ENCODE measurements around the gene SDR39U1.

Gene SDR39U1

DNA sequence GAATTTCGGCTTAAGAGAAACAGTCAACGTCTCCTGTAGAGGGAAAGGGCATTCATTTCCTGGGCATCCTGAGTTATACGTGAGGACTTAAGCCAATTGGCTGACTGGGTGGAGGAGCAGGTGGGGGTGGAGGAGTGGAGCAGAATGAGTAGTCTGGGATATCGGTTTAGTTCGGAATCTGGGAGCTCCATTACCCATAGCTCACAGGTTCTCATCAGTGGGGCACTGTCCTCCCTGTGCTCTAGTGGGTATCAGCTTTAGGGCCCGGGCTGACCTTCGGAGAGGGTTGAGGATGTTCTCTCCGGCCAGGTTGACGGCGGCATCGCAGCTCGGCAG lies 704 bp downstream of the SDR39U1 start:
- no peak for DNase-seq (ENCODE audit: low spot score)

- DNase-seq (ENCODE audit: low spot score) = no peak
Measured at GRCh38 chr14:24441485-24441884, 1.1 kb downstream of the SDR39U1 start.

- DNase-seq (ENCODE audit: low spot score) = no peak
Measured at GRCh38 chr14:24440606-24441399, 1.8 kb downstream of the SDR39U1 start.

- no peak for DNase-seq (ENCODE audit: low spot score)
Measured at GRCh38 chr14:24439830-24440605, 2.6 kb downstream of the SDR39U1 start.

- DNase-seq (ENCODE audit: low spot score) = no peak
Measured at GRCh38 chr14:24439257-24439656, 3.3 kb downstream of the SDR39U1 start.

GRCh38 chr14:24438223-24439097 lies 4.1 kb downstream of the SDR39U1 start:
- DNase-seq (ENCODE audit: low spot score) = no peak

GRCh38 chr14:24437736-24438067 lies 4.9 kb downstream of the SDR39U1 start:
- DNase-seq (ENCODE audit: low spot score) = no peak

- no peak for DNase-seq (ENCODE audit: low spot score)
Measured at GRCh38 chr14:24437020-24437735, 5.4 kb downstream of the SDR39U1 start.

GRCh38 chr14:24436355-24437019 lies 6.1 kb downstream of the SDR39U1 start:
- peak; percentile 63 for DNase-seq (ENCODE audit: low spot score)

- no peak for DNase-seq (ENCODE audit: low spot score)
Measured at GRCh38 chr14:24435998-24436354, 6.6 kb downstream of the SDR39U1 start.

- no peak for DNase-seq (ENCODE audit: low spot score)
Measured at GRCh38 chr14:24435192-24435810, 7.3 kb downstream of the SDR39U1 start.

GRCh38 chr14:24434676-24435075 lies 7.9 kb downstream of the SDR39U1 start:
- DNase-seq (ENCODE audit: low spot score) = no peak

DNA sequence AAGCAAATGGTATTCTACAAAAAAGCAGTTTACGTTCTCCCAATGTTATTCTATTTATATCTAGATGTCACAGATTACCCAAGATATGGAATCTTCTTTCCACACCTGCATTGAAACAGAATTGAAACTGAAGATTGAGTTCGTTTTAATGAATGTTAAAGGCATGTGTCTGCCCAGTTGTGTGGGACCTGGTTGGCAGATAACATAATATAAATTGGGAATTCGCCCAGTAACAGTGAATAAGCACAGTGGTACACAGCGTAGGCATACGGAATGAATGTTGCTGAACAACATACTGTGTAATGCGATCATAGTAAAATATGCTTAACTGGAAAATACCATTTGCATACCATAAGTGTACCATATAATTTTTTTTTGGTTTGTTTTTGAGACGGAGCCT lies 8.5 kb downstream of the SDR39U1 start:
- no peak for DNase-seq (ENCODE audit: low spot score)

DNA sequence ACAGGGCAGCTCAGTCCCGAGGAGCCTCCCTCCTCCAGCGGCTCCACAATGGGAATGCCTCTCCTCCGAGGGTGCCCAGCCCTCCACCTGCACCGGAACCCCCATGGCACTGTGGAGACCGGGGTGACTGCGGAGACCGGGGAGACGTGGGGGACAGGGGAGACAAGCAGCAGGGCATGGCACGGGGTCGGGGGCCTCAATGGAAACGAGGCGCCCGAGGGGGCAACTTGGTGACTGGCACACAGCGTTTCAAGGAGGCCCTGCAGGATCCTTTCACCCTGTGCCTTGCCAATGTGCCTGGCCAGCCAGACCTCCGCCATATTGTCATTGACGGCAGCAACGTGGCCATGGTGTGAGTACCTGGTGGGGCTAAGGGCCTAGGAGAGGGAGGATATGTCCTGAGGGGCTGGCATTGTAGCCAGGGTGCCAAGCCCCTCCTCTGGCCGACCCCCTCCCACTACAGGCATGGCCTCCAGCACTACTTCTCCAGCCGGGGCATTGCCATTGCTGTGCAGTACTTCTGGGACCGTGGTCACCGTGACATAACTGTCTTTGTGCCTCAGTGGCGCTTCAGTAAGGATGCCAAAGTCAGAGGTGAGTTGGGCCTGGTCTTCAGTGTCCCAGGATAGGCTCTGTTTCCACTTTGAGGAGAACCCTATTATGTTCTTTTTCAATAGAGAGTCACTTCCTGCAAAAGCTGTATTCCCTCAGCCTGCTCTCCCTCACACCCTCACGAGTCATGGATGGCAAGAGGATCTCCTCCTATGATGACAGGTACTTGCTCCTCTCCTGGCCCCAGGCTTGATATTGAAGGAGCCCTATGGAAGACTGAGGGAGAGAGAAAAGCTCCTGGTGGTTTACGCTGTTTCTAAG lies 10.1 kb downstream of the SDR39U1 start:
- DNase-seq (ENCODE audit: low spot score) = no peak

DNA sequence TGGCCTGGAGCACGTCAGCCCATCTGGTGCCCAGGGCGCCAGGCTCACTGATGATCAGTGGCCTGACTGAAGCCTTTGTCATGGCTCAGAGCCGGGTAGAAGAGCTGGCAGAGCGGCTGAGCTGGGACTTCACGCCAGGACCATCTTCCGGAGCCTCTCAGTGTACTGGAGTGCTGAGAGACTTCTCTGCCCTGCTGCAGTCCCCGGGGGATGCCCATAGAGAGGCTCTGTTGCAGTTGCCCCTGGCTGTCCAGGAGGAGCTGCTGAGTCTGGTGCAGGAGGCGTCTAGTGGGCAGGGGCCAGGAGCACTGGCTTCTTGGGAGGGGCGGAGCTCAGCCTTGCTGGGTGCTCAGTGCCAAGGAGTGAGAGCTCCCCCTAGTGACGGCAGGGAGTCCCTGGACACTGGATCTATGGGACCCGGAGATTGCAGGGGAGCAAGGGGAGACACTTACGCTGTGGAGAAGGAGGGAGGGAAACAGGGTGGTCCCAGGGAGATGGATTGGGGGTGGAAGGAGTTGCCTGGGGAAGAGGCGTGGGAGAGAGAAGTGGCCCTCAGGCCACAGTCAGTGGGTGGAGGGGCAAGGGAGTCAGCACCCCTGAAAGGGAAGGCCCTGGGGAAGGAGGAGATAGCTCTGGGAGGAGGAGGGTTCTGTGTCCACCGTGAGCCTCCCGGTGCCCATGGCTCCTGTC lies 10.9 kb downstream of the SDR39U1 start:
- DNase-seq (ENCODE audit: low spot score) = peak; percentile 94

GRCh38 chr14:24430682-24431568 lies 11.7 kb downstream of the SDR39U1 start:
- peak; percentile 81 for DNase-seq (ENCODE audit: low spot score)

- DNase-seq (ENCODE audit: low spot score) = peak; percentile 56
Measured at GRCh38 chr14:24430143-24430681, 12.4 kb downstream of the SDR39U1 start.

Measured in activated CD4-positive, alpha-beta T cell treated with anti-CD3 and anti-CD28 coated beads, Interleukin-2, Interleukin-4, amounts not matched to agents 100 ng/mL and 50 ng/mL, durations not matched to agents 16 hours and 8 hours (primary cell).